COLO829 (cell line): Measurements from ENCODE around the gene DHRSX.
"Not testable (repeated sequence)": the region's sequence is repeated elsewhere in the genome, so short reads cannot be mapped to it uniquely, and the experiment has no call there.

Experiments
- DNase-seq: peaks from one replicate; pipeline ENCODE4 v3.0.0; 2012; ENCODE audit warnings: low spot score

DHRSX gene

GRCh38 chrX:2314831-2315365 is 185.9 kb downstream of the DHRSX start:
- no peak for DNase-seq

- no peak for DNase-seq
Observed at GRCh38 chrX:2313864-2314640, 186.7 kb downstream of the DHRSX start.

DNA sequence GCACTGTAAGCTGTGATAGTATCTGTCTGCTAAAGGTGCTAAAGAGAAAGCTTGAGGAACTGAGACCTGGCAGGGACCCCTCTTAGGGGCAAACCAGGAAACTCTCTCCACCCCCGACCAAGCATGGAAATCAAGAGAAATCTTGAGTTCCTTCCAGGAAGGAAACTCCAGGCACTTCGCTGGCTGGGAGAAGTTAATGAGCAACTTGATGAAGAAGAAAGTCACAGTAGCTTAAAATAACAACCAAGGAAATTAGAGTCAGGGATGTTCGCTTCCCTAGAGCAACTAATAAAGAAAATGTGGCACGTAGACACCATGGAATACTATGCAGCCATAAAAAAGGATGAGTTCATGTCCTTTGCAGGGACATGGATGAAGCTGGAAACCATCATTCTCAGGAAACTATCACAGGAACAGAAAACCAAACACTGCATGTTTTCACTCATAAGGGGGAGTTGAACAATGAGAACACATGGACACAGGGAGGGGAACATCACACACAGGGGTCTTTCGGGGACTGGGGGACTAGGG is 188.7 kb downstream of the DHRSX start:
- DNase-seq = not testable (repeated sequence)

DNA sequence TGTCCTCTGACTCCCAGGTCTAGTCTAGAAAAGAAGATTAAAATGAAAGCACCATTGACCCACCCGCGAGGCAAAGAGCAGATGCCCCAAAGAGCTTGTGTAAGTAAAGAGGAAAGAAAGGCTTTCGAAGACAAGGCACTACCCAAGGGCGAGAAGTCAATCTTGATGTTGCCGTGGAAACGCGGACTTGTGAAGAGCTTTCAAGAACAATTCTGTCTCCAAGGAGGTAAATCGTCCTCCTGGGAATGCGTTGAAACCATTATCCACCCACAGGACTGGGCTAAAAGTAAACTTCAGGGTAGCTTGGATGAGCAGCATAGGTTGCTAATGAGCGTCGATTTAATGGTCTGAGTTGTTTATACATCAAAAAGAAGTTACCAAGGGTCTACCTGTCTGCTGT is 189.3 kb downstream of the DHRSX start:
- DNase-seq = no peak

- no peak for DNase-seq
Observed at GRCh38 chrX:2301901-2302300, 198.9 kb downstream of the DHRSX start.

DNA sequence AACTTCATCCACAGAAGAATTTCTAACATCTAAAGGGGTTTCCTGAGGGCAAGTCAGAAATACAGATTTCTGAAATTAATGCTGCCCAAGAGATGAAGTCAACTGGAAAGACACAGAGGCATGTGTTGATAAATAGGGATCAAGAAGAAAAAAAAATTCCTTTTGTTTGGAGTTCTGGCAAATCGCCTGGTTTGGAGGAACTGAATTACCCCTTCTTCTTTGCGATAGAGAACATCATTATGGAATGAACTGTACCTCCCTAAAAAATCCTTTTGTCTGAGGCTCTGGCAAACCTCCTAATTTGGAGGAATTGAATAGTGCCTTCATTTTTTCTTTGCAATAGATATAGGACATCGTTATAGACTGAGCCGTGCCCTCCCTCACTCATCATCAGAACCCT is 200.9 kb downstream of the DHRSX start:
- DNase-seq = peak; percentile 8

DNA sequence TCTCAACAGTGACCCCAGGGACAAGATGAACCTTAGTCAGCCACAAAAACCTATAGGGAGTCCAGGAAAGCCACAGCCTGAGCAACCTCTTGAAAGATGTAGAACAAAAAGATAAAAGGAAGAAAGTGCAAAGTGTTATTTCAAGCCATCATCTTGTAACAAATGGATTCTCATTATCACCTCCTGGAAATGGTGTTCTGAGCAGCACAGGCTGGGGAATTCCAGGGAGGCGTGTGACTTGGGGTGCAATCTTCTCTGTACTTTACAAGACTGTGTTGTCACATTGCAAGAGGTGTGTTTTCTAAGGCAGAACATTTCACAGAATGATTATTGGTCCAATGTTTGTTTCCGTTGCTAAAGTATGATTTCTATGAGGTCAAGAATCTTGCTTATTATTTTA is 214.0 kb downstream of the DHRSX start:
- no peak for DNase-seq

DNA sequence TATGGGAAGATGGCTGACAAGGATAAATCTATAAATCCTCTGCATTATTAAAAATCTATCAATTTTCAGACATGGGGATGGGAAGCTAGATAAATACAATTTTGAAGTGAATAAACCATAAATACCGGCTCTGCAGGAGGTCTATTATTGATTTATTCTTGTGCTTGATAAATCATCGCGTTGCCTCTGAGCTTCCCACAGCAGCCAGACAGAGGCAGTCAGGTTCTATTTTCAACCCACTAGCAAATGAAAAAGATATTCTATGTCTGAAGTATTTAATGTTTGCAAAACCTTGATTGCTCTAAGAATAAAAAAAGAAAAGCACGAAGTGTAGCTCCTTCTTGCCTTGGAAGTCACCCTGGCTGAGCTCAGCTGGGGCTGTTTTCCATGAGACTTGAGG is 216.2 kb downstream of the DHRSX start:
- no peak for DNase-seq

GRCh38 chrX:2284133-2284532 is 216.6 kb downstream of the DHRSX start:
- no peak for DNase-seq

- no peak for DNase-seq
Observed at GRCh38 chrX:2283111-2283859, 217.5 kb downstream of the DHRSX start.

DNA sequence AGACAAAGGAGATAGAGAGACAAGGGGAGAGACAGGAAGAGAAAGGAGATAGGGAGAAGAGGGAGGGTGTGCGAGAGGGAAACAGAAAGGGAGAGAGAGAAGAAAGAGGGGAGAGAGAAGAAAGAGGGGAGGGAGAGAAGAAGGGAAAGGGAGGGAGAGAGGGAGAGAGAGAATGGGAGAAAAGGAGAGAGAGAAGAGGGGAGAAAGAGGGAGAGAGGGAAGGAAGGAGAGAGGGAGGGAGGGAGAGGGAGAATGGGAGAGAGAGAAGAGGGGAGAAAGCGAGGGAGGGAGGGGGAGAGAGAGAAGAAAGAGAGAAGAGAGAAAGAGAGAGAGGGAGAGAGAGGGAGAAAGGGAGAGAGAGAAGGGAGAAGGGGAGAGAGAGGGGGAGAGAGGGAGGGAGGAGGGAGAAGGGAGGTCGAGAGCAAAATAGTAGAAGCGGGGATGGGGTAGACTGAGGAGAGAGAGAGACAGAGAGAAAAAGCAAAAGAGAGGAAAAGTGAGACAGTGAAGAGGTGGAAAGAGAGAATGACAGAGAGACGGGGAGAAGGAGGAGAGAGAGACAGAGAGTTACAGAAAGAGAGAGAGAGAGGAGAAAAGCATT is 218.2 kb downstream of the DHRSX start:
- DNase-seq = no peak

DNA sequence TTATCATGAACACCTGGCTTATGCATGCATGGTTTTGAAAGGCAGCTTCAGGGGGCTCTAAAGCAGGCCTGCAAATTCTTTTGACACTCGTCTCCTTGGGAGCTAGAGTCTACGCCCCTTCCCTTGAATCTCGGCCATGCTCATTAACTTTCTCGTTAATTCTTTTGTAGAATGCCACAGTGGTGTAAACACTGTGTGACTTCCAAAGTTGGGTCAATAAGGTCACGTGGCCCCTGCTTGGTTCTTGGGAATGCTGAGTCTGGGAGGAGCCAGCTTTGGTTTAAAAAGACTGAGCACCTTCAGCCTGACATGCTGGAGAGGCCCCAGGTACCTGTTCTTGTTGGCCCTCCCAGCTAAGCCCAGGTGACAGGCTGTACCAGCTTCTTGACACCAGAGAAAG is 228.4 kb downstream of the DHRSX start:
- no peak for DNase-seq

- not testable (repeated sequence) for DNase-seq
Observed at GRCh38 chrX:2271595-2271994, 229.2 kb downstream of the DHRSX start.

GRCh38 chrX:2270783-2271182 is 230.0 kb downstream of the DHRSX start:
- not testable (repeated sequence) for DNase-seq

DNA sequence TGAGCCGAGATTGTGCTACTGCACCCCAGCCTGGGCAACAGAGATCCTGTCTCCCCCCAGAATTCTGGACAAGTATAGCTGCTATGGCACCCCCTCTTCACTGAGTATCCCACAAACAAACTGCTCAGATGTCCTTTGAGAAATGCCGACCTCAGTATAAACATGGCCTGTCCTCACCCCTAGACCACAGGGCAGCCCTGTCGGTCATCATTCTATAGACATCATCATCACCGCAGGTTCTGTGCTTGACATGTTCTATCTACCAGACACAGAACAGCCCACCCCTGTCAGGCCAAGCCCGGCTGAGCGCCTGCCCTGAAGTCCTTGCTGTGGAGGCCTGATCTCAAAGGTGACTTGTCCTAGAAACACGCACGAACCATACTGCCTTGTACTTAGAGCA is 232.9 kb downstream of the DHRSX start:
- DNase-seq = no peak

DNA sequence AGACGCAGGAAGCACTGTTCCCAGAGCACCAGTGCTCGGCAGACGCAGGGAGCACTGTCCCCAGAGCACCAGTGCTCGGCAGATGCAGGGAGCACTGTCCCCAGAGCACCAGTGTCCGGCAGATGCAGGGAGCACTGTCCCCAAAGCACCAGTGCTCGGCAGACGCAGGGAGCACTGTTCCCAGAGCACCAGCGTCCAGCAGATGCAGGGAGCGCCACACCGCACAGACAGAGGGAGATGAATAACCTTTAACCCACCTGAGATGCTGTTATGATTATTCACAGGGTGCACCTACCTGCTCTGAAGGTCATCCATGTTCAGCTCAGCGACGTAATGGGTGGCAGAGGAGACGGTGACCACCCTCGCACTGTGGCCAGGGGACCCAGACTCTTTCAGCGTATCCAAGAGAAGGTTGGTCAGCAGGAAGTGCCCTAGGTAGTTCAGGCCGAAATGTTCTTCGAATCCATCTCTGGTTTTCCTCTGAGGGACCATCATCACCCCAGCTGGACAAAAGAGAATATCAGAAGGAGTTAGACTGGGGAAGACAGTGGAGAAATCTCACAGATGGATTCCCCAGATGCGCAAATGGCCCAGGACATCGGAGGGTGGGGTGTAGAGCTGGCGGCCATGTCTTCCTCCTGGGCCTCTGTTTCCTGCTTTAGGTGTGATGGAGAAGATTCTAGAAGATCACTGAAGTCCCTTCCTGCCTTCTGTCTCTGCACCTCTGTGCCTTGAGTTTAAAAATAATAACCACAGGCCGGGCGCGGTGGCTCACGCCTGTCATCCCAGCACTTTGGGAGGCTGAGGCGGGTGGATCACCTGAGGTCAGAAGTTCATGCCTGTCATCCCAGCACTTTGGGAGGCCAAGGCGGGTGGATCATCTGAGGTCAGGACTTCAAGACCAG is 234.1 kb downstream of the DHRSX start:
- no peak for DNase-seq

DNA sequence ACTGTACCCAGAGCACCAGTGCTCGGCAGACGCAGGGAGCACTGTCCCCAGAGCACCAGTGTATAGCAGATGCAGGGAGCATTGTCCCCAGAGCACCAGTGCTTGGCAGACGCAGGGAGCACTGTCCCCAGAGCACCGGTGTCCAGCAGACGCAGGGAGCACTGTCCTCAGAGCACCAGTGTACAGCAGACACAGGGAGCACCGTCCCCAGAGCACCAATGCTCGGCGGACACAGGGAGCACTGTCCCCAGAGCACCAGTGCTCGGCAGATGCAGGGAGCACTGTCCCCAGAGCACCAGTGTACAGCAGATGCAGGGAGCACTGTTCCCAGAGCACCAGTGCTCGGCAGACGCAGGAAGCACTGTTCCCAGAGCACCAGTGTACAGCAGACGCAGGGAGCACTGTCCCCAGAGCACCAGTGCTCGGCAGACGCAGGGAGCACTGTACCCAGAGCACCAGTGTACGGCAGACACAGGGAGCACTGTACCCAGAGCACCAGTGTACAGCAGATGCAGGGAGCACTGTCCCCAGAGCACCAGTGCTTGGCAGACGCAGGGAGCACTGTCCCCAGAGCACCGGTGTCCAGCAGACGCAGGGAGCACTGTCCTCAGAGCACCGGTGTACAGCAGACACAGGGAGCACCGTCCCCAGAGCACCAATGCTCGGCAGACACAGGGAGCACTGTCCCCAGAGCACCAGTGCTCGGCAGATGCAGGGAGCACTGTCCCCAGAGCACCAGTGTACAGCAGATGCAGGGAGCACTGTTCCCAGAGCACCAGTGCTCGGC is 234.9 kb downstream of the DHRSX start:
- DNase-seq = not testable (repeated sequence)

DNA sequence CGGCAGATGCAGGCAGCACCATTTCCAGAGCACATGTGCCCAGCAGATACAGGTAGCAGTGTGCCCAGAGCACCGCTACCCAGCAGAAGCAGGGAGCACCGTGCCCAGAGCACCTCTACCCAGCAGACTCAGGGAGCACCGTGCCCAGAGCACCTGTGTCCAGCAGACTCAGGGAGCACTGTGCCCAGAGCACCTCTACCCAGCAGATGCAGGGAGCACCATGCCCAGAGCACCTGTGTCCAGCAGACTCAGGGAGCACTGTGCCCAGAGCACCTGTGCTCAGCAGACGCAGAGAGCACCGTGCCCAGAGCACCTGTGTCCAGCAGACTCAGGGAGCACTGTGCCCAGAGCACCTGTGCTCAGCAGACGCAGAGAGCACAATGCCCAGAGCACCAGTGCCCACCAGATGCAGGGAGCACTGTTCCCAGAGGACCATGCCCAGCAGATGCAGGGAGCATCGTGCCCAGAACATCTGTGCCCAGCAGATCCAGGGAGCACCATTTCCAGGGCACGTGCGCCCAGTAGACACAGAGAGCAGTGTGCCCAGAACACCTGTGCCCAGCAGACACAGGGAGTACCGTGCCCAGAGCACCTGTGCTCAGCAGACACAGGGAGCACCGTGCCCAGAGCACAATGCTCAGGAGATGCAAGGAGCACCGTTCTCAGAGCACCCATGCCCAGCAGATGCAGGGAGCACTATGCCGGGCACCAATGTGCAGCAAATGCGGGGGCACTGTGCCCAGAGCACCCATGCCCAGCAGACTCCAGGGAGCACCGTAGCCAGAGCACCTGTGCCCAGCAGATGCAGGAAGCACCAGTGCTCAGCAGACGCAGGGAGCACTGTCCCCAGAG is 236.4 kb downstream of the DHRSX start:
- DNase-seq = no peak

- no peak for DNase-seq
Observed at GRCh38 chrX:2263203-2263602, 237.6 kb downstream of the DHRSX start.

DNA sequence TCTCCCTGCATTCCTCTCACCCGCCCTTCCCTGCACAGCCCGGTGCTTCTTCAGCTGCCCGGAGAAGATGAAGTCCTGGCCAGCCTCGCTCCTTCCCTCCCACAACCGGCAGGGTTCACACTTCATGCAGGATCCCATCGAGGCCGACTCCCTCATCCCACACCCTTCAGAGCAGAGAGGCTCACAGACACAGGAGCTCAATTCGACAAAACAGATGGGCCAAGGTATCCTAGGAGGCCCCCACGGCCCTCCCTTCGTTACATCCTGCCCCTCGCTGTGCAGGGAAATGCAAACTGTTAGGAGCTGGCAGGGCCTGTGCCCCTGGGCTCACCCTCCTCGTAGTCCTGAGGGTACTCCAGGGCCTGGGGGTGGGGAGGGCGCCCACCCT is 238.1 kb downstream of the DHRSX start:
- no peak for DNase-seq
